LHCN-M2 (cell line): ENCODE results near the gene NQO2. TPM values are rescaled to one million over a fixed set of nuclear protein-coding genes. Genes with fewer than 3 reads are reported as not detected.
A peak's percentile ranks its signal among the peaks of the same experiment; 100 is the strongest.
"Not testable (repeated sequence)": the region's sequence is repeated elsewhere in the genome, so short reads cannot be mapped to it uniquely, and the experiment has no call there.

Source experiments
- DNase-seq: peaks from one replicate; pipeline ENCODE4 v3.0.0-alpha.2; 2012; ENCODE audit warnings: low read depth
- total RNA-seq: library from RNA; depleted of rRNA; stranded (reverse); fragments of >200 nt; gene quantifications from 2 replicates; pipeline ENCODE4 v1.2.3, GENCODE V29; 2014

The NQO2 gene
- total RNA-seq, 1 experiment from 2014 or later, result 28.8 TPM

DNA sequence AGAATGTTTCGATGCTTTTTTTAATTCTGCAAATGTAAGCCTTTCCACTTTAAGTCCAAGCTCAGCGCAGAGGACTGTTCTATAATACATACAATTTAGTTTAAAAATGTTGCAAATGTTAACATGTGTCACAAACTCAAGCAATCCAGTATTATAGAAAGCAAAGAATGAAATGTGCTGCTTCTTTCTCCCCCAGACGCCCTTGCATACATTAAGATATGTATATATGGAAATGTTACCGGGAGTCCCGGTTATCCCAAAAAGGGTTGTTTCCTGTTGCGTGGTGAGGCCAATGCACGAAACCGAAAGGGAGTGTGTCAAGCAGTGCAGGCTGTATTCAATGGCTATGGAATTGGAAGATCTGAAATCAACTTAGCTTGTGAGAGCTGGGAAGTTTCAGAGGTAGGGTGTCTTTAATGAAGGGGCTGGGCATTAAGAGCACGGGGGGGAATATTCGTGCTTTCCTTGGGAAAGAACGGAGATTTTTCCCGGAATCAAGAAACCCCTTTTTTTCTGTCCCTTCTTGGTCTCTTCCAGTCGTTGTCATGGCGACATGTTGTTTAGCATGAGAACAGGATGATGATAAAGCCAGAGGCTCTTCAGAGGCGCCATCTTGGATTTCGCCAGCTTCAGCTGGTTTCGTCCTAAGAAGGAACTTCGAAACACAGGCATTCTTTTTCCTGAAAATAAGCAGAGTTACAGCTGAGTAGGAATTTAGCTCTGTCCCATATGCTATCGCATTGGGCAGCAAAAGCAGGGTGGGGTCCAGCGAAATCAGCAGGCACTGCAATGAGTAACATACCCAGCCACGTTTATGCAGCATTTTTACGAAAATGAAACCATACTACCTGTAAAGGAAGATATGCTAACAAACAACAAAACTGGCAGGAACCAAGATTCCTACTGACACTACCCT, 10.1 kb upstream of the NQO2 start:
- peak; percentile 98 for DNase-seq

- DNase-seq, result peak; percentile 37
Observed at GRCh38 chr6:2990248-2990931, 9.3 kb upstream of the NQO2 start.

DNA sequence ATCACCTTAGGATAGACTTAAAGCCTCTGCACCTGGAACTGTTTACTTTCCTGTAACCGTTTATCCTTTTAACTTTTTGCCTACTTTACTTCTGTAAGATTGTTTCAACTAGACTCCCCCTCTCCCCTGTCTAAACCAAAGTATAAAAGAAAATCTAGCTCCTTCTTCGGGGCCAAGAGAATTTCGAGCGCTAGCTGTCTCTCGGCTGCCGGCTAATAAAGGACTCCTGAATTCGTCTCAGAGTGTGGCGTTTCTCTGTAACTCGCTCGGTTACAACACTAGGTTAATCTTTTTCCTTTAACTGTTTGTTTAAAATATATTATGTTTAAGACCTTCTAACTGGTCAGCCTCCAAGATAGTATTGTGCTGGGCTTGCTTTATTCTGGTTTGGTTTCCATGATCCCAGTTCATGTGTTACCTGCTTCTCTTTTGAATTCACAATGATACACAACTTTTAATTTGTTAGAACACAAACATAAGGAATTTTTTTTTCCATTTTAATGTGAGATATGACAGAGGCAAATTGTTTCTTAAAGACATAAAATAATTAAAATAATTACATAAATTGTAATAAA, 8.7 kb upstream of the NQO2 start:
- DNase-seq, result no peak

DNA sequence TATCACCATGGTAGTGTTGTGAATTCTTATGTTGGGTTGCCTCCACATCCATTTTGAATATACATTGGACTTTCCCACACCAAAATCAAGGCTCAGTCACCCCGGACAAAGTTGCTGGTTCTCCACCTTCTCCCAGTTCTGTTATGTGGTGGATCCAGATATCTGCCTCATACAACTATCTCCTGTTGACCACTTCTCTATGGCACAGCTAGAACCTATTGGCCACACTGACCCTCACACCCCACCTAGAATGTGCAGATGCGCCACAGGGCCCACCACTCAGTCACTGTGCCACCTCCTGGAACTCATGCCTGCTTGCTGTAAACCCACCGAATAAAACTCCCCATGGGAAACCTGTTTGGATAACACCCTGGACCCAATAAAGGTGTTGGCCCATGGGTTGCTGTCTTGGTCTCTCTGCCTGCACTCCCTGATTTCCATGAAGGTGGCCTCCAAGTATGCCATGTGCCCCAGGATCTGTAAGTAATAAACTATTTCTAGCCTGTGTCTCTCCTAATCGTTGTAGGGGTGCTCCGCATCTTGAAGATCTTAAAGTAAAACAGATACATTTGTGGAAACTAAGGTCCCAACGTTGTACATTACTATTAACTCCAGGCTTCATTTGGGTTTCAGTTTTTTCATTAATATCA, 7.2 kb upstream of the NQO2 start:
- DNase-seq, result no peak

DNA sequence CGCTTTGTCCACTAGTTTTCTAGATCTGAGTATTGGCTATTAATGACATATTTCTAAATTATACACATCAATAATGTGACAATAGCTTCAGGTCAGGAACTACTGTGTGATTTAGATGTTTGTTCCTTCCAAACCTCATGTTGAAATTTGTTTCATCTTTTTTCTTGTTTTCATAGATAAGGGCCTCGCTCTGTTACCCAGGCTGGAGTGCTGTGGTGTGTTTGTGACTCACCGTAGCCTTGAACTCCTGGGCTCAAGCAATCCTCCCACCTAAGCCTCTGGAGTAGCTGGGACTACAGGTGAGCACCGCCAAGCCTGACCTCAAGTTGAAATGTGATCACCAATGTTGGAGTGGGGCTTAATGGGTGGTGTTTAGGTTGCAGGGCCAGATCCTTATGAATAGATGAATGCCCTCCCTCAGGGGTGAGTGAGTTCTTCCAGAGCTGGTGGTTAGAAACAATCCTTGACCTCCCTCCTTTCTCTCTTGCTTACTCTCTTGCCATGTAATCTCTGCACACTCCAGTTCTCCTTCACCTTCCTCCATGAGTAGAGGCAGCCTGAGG, 5.9 kb upstream of the NQO2 start:
- no peak for DNase-seq

- DNase-seq, result not testable (repeated sequence)
Observed at GRCh38 chr6:2998249-2998997, 1.3 kb upstream of the NQO2 start.

GRCh38 chr6:2998998-2999617, 586 bp upstream of the NQO2 start:
- peak; percentile 68 for DNase-seq

- DNase-seq, result no peak
Observed at GRCh38 chr6:3001146-3001772, 1.6 kb downstream of the NQO2 start.

DNA sequence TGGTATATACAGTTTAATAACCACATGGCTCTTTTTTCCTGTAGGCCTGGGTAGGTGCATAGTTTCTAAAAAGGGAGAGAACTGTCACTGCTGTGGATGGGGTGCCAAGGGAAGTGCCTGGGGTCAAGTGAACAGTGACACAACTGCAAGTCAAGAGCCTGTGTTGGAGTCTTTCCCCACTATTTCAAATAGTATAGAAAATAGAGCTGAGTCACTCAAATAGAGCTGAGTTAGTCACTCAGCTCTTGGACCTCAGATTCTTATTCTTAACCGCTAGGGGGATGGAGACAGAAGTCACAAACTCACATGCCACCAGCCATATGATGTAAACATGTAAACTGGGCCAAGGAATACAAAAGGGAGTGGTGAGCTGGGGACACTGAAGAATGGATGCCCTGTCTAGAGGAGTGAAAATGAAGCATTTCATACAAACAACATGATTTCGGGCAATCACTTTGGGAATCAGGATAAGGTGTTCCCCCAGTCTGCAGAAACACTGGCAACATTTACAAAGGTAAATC, 2.1 kb downstream of the NQO2 start:
- DNase-seq, result peak; percentile 79

DNA sequence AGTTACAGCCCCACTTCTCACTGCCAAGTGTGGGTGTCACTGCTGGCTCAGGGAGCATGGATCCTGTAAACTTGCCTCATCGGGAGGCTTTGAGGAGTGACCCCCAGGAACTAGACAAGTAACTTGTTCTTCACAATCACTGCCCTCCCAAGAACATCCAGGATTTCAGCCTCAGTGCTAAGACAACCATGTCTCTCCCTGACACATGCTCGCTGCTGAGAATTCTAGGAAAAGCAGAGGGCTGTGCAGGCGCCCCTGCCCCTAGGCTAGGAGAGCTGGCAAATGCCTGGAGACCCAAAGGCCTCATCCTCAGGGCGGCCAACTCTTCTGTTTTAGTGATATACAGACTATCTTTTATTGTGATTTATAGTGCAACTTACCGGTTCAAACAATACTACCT, 3.5 kb downstream of the NQO2 start:
- DNase-seq, result not testable (repeated sequence)

DNA sequence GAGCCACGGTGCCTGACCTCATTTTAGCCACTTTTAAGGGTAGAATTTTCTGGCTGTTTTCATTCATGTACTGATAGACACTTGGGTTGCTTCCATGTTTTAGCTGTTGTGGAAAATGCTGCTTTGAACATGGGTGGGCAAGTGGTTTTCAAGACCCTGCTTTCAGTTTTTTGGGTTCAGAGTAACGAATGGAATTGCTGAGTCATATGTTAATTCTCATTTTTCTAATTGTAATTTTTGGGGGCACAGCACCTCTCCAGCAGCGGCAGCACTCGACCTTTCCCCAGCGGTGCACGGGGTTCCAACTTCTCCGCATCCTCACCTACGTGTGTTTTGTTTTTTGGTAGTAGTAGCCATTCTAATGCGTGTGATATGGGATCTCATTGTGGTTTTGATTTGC, 5.4 kb downstream of the NQO2 start:
- DNase-seq, result no peak

GRCh38 chr6:3005874-3006273, 6.2 kb downstream of the NQO2 start:
- no peak for DNase-seq

DNA sequence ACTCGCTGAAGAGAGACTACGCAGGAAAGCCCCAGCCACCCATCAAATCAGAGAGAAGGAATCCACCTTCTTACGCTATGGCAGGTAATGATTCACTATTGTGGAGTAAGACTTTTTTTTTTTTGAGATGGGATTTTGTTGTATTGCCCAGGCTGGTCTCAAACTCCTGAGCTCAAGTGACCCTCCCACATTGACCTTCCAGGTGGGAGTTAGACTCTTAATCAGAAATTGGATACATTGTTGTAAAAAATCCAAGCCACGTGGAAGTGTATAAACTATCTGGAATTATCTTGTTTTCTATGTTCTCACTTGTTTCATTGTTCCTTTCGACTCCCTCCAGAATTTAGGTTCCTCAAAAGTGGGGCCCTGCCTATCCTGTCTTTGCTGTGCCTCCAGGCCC, 6.8 kb downstream of the NQO2 start:
- no peak for DNase-seq

- DNase-seq, result no peak
Observed at GRCh38 chr6:3007571-3007970, 7.9 kb downstream of the NQO2 start.

- DNase-seq, result not testable (repeated sequence)
Observed at GRCh38 chr6:3008712-3009265, 9.1 kb downstream of the NQO2 start.

GRCh38 chr6:3009930-3010329, 10.2 kb downstream of the NQO2 start:
- no peak for DNase-seq

DNA sequence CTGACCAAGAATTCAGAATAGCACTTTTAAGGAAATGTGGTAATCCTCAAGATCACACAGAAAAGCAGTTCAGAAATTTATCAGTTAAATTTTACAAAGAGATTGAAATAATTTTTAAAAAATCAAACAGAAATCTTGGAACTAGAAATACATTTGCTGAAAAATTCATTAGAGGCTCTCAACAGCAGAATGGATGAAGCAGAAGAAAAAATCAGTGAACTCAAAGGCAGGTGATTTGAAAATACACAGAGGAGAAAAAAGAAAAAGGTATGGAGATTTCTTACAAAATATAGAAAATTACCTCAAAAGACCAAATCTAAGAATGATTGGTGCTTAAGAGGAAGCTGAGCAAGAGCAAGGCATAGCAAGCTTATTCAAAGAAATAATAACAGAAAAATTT, 11.5 kb downstream of the NQO2 start:
- no peak for DNase-seq

GRCh38 chr6:3011592-3011991, 11.9 kb downstream of the NQO2 start:
- no peak for DNase-seq

DNA sequence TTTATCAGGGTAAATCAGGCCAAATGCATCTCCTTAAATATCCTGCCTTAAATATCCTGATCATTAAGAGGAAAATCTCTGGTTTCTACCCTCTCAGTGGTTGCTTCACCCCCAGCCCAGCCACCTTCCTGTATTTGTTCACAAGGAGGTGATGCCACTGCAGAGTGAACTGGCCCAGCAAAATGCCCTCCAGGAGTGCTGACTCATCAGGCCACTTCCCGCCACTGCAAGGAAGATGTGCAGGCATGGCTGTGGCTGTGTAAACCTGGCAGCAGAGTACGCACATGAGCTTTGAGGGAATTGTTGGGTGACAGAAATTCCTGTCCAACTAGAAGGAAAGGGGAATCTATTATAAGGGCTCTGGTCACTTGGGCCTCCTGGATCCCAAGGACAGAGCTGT, 13.8 kb downstream of the NQO2 start:
- peak; percentile 25 for DNase-seq
